ENCODE measurements around the gene CADPS2.

DNA sequence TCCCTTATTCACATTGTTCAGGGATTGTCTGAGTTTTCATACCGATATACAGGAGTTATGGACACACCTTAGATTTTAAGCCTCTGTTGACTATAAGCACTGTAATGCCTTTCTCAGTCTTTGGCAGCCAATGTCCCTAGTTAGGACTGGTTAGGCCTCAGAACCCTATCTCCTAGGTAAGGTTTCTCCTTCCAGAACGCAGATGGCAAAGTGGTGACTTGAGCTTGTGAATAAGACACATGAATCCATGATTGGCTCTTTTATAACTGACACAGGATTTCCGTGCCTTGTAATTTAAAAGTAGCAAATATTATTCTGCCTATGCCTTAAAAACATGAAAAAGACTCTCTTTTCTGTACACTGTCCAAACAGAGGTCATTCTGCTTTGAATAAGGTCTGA, 171.1 kb downstream of the CADPS2 start:
- TF ChIP-seq, protein P1, sequence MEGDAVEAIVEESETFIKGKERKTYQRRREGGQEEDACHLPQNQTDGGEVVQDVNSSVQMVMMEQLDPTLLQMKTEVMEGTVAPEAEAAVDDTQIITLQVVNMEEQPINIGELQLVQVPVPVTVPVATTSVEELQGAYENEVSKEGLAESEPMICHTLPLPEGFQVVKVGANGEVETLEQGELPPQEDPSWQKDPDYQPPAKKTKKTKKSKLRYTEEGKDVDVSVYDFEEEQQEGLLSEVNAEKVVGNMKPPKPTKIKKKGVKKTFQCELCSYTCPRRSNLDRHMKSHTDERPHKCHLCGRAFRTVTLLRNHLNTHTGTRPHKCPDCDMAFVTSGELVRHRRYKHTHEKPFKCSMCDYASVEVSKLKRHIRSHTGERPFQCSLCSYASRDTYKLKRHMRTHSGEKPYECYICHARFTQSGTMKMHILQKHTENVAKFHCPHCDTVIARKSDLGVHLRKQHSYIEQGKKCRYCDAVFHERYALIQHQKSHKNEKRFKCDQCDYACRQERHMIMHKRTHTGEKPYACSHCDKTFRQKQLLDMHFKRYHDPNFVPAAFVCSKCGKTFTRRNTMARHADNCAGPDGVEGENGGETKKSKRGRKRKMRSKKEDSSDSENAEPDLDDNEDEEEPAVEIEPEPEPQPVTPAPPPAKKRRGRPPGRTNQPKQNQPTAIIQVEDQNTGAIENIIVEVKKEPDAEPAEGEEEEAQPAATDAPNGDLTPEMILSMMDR (IDR thresholded peaks at IDR 0.05; ENCODE audit: insufficient read depth, low read length, poor library complexity, severe bottlenecking), result no peak
- no peak for TF ChIP-seq EZH2phosphoT487 (conservative IDR thresholded peaks at IDR 0.05; ENCODE audit: low read length)
